OCI-LY1 (cell line): ENCODE data around the gene MMEL1.

ENCODE experiments used
- H2AFZ ChIP-seq: fragments of 200-600 bp; sonication (generic), shearing (Covaris generic); 2 replicates; pipeline ENCODE4 v1.6.0; 2014; ENCODE audit warnings: antibody characterized with exemption, mild to moderate bottlenecking, low read length
- H3F3A ChIP-seq: fragments of 200-600 bp; sonication (generic), shearing (Covaris generic); 2 replicates; pipeline ENCODE4 v1.6.0; 2014; ENCODE audit warnings: mild to moderate bottlenecking, antibody characterized with exemption, low read length, moderate library complexity; ENCODE audit not compliant: insufficient read depth
- H3K27ac ChIP-seq: fragments of 200-600 bp; sonication (generic); 2 replicates; pipeline ENCODE4 v1.5.1; 2014; ENCODE audit warnings: low read length, mixed run types, mild to moderate bottlenecking, low read depth; ENCODE audit not compliant: poor library complexity, severe bottlenecking
- H3K27me3 ChIP-seq: fragments of 200-600 bp; sonication (generic); 2 replicates; pipeline ENCODE4 v1.6.0; 2014; ENCODE audit warnings: antibody characterized with exemption, mild to moderate bottlenecking, low read length, moderate library complexity; ENCODE audit not compliant: insufficient read depth
- H3K36me3 ChIP-seq: fragments of 200-600 bp; sonication (generic); 2 replicates; pipeline ENCODE4 v1.6.1; 2014; ENCODE audit warnings: mild to moderate bottlenecking, antibody characterized with exemption, low read length, moderate library complexity, mixed read lengths; ENCODE audit not compliant: insufficient read depth
- H3K4me1 ChIP-seq: fragments of 200-600 bp; sonication (generic); 2 replicates; pipeline ENCODE4 v1.5.1; 2014; ENCODE audit warnings: mild to moderate bottlenecking, low read length, moderate library complexity; ENCODE audit not compliant: insufficient read depth, severe bottlenecking
- H3K4me2 ChIP-seq: fragments of 200-600 bp; sonication (generic), shearing (Covaris generic); 2 replicates; pipeline ENCODE4 v1.6.1; 2014; ENCODE audit warnings: low read length
- H3K4me3 ChIP-seq: fragments of 200-600 bp; sonication (generic); 2 replicates; pipeline ENCODE4 v1.5.1; 2014; ENCODE audit warnings: low read length, low read depth, mild to moderate bottlenecking, mixed read lengths; ENCODE audit not compliant: poor library complexity, severe bottlenecking
- H3K79me2 ChIP-seq: fragments of 200-600 bp; shearing (Covaris generic); 2 replicates; pipeline ENCODE4 v1.6.1; 2016; ENCODE audit warnings: mixed run types, low read length, mixed read lengths; ENCODE audit not compliant: insufficient read depth
- H3K9ac ChIP-seq: fragments of 200-600 bp; sonication (generic), shearing (Covaris generic); 2 replicates; pipeline ENCODE4 v1.6.1; 2014; ENCODE audit warnings: mild to moderate bottlenecking, low read length, mixed read lengths
- H3K9me2 ChIP-seq: fragments of 200-600 bp; sonication (generic), shearing (Covaris generic); 2 replicates; pipeline ENCODE4 v1.6.1; 2014; ENCODE audit warnings: low read depth, mild to moderate bottlenecking, low read length, mixed read lengths
- H3K9me3 ChIP-seq: fragments of 200-600 bp; shearing (Covaris generic); 2 replicates; pipeline ENCODE4 v1.6.1; 2014; ENCODE audit warnings: low read length, mixed read lengths
- H4K20me1 ChIP-seq: fragments of 200-600 bp; sonication (generic), shearing (Covaris generic); 2 replicates; pipeline ENCODE4 v1.6.0; 2016; ENCODE audit warnings: mild to moderate bottlenecking, low read length; ENCODE audit not compliant: insufficient read depth
- EZH2 ChIP-seq: fragments of 200-600 bp; sonication (generic), shearing (Covaris generic); IDR thresholded peaks from 2 replicates; pipeline ENCODE4 v1.8.0; 2017; ENCODE audit warnings: borderline replicate concordance, mixed run types, mild to moderate bottlenecking, antibody characterized with exemption, low read length, moderate library complexity, mixed read lengths
- TF ChIP-seq, protein P1 (sequence below): fragments of 200-600 bp; sonication (generic), shearing (Covaris generic); IDR thresholded peaks from 2 replicates; pipeline ENCODE4 v1.5.1; 2017; ENCODE audit warnings: mild to moderate bottlenecking, antibody characterized with exemption, low read length, moderate library complexity, mixed read lengths

The MMEL1 gene

GRCh38 chr1:2583331-2583791 is 49.5 kb downstream of the MMEL1 start:
- Histone ChIP-seq H4K20me1 (no peaks in the 10 kb centered on the region), H3K9me3 (no peaks in the 10 kb centered on the region), H3K27me3 (no peaks in the 10 kb centered on the region), H2AFZ (no peak overlapping the region), H3K4me1 (peaks cover 21% of the 10 kb centered on the region), H3K4me2 (no peak overlapping the region), H3F3A (no peaks in the 10 kb centered on the region), H3K9ac (no peak overlapping the region), H3K9me2 (no peaks in the 10 kb centered on the region), H3K4me3 (no peak overlapping the region), H3K79me2 (no peaks in the 10 kb centered on the region), H3K36me3 (no peaks in the 10 kb centered on the region), H3K27ac (no peak overlapping the region)
- TF ChIP-seq, protein P1, sequence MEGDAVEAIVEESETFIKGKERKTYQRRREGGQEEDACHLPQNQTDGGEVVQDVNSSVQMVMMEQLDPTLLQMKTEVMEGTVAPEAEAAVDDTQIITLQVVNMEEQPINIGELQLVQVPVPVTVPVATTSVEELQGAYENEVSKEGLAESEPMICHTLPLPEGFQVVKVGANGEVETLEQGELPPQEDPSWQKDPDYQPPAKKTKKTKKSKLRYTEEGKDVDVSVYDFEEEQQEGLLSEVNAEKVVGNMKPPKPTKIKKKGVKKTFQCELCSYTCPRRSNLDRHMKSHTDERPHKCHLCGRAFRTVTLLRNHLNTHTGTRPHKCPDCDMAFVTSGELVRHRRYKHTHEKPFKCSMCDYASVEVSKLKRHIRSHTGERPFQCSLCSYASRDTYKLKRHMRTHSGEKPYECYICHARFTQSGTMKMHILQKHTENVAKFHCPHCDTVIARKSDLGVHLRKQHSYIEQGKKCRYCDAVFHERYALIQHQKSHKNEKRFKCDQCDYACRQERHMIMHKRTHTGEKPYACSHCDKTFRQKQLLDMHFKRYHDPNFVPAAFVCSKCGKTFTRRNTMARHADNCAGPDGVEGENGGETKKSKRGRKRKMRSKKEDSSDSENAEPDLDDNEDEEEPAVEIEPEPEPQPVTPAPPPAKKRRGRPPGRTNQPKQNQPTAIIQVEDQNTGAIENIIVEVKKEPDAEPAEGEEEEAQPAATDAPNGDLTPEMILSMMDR, result no peak
- no peak for TF ChIP-seq EZH2

DNA sequence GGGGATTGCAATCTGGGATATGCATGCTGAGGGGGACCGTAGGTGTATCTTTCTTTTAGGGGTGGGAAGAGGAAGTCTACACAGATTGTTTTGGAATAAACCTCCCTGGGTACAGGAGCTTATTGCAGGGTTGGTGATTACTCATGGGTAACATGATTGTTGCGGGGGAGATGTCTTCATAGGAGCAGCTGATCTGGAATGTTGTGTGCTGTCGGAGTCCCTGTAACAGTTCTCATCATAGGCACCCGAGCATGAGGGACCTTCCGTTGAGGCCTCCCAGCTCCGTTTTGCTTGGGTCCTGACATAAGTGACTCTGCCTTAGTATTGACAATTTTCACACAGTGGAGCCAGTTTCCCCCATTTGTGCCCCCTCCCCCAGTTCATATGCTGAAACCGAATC is 50.4 kb downstream of the MMEL1 start:
- H3K4me2 ChIP-seq, result no peak overlapping the region
- H3K9me3 ChIP-seq, result no peaks in the 10 kb centered on the region
- no peaks in the 10 kb centered on the region for H3F3A ChIP-seq
- H3K27me3 ChIP-seq, result no peaks in the 10 kb centered on the region
- no peak overlapping the region for H3K9ac ChIP-seq
- peaks cover 29% of the 10 kb centered on the region for H3K4me1 ChIP-seq
- H3K79me2 ChIP-seq, result no peaks in the 10 kb centered on the region
- no peaks in the 10 kb centered on the region for H3K36me3 ChIP-seq
- no peak overlapping the region for H2AFZ ChIP-seq
- TF ChIP-seq EZH2, result no peak
- TF ChIP-seq, protein P1, result no peak
- H3K27ac ChIP-seq, result no peak overlapping the region
- H4K20me1 ChIP-seq, result no peaks in the 10 kb centered on the region
- H3K9me2 ChIP-seq, result no peaks in the 10 kb centered on the region
- H3K4me3 ChIP-seq, result no peak overlapping the region

DNA sequence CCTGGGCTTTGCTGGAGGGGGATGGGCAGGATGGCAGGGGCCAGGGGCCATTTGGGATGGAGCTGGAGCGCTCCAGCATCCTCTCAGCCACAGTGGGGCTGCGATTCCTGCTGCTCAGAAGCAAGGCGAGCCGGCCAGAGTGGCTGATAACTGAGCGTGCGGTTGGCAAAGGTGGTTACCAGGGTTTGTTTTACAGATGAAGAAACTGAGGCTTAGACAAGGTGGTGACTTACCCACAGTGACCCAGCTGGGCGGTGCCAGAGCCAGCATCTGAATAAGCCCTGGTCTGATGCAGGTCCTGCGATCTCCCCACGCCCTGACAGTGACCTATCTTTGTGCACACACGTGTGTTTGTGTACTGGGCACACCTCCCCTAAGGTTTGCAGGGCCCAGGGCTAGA is 52.1 kb downstream of the MMEL1 start:
- Histone ChIP-seq H3K9me3 (no peaks in the 10 kb centered on the region), H3K4me2 (no peak overlapping the region), H3F3A (no peaks in the 10 kb centered on the region), H3K36me3 (no peaks in the 10 kb centered on the region), H3K4me1 (peaks cover 40% of the 10 kb centered on the region), H3K9ac (no peak overlapping the region), H3K4me3 (no peak overlapping the region), H3K27me3 (no peaks in the 10 kb centered on the region; the same call in 1 of the 2 replicates), H4K20me1 (no peaks in the 10 kb centered on the region), H3K27ac (no peak overlapping the region), H3K9me2 (no peaks in the 10 kb centered on the region), H2AFZ (no peak overlapping the region), H3K79me2 (no peaks in the 10 kb centered on the region)
- TF ChIP-seq, protein P1, result no peak
- no peak for TF ChIP-seq EZH2
